GM19351 (cell line): Measurements from ENCODE around the gene RSPH10B2.
A peak's percentile ranks its signal among the peaks of the same experiment; 100 is the strongest.
"Not testable (repeated sequence)": the region's sequence is repeated elsewhere in the genome, so short reads cannot be mapped to it uniquely, and the experiment has no call there.

Source experiments
- ATAC-seq: cut with Tn5 transposase; IDR thresholded peaks from one replicate; pipeline ENCODE4 v1.9.1; 2021; ENCODE audit warnings: mild to moderate bottlenecking, moderate library complexity; ENCODE audit not compliant: unreplicated experiment

RSPH10B2 gene

GRCh38 chr7:6753964-6754363 is at the start of gene RSPH10B2:
Gene RSPH10B2 (plus strand): TSS chr7:6754103. CDS start chr7:6757678, 3,575 bp downstream.
- ATAC-seq: not testable (repeated sequence)

- ATAC-seq: peak; percentile 27
Measured at GRCh38 chr7:6705959-6706665, 47.8 kb upstream of the RSPH10B2 start.

GRCh38 chr7:6706666-6707407 is 47.1 kb upstream of the RSPH10B2 start, which contains the start of gene ZNF12:
Gene ZNF12 (minus strand): TSS chr7:6706947. CDS start chr7:6705173, 1,774 bp downstream.
- ATAC-seq: peak; percentile 87

- no peak for ATAC-seq
Measured at GRCh38 chr7:6708304-6708703, 45.6 kb upstream of the RSPH10B2 start.

GRCh38 chr7:6709808-6710207 is 44.1 kb upstream of the RSPH10B2 start:
- no peak for ATAC-seq

GRCh38 chr7:6714360-6714759 is 39.5 kb upstream of the RSPH10B2 start:
- ATAC-seq: no peak

- not testable (repeated sequence) for ATAC-seq
Measured at GRCh38 chr7:6715898-6716297, 38.0 kb upstream of the RSPH10B2 start.

GRCh38 chr7:6718124-6718523 is 35.8 kb upstream of the RSPH10B2 start:
- ATAC-seq: no peak

DNA sequence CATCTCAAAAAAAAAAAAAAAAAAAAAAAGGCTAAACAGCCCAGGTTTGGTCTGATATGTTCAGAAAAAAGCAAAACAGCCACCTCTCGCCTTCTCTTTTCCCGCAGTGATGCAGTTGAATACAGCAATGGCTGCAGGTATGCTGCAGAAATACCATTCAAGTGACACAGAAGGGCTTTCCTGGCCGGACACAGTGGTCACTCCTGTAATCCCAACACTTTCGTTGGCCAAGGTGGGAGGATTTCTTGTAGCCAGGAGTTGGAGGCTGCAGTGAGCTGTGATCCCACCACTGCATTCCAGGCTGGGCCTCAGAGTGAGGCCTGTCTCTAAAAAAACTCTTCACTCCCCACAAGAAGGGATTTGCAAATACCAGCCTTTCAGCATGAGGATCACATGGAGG is 29.6 kb upstream of the RSPH10B2 start:
- ATAC-seq: not testable (repeated sequence)

DNA sequence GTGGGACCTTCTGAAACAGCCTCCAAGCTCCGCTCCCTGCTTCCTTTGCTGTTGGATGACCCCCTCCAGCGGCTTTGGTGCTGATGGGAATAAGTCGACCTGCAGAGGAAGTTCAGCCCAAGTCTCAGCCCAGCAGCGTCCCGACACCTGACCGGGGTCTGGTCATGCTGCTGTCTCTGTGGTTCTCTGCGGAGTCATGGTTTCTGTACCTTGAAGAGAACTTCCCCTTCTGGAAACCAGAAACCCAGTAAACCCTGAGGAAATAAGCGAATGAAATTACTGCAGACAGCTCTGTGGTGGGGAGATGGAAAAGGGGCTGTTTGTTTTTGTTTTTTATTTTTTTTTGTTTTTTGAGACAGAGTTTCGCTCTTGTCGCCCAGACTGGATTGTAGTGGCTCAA is 28.9 kb upstream of the RSPH10B2 start:
- peak; percentile 73 for ATAC-seq

- not testable (repeated sequence) for ATAC-seq
Measured at GRCh38 chr7:6726341-6726740, 27.6 kb upstream of the RSPH10B2 start.

DNA sequence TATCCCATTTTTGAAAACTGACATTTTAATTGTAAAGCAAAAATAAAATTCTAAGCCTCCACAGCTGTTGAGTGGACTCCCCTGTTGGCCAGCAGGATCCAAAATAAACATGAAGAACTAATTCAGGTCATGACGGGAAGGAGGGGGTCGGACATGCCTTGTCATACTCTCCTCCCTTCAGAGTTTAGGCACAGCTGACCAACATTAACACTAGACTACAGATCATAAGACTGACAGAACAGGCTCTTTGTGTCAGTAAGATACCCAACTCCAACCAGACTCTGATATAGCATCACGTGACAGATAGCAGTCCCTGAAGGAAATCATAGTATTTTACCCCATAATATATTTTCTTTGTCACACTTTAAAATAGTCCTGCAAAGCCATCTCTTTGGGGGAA is 26.2 kb upstream of the RSPH10B2 start:
- no peak for ATAC-seq

- ATAC-seq: not testable (repeated sequence)
Measured at GRCh38 chr7:6728893-6729491, 24.9 kb upstream of the RSPH10B2 start.

- peak; percentile 83 for ATAC-seq
Measured at GRCh38 chr7:6729492-6730342, 24.2 kb upstream of the RSPH10B2 start.

DNA sequence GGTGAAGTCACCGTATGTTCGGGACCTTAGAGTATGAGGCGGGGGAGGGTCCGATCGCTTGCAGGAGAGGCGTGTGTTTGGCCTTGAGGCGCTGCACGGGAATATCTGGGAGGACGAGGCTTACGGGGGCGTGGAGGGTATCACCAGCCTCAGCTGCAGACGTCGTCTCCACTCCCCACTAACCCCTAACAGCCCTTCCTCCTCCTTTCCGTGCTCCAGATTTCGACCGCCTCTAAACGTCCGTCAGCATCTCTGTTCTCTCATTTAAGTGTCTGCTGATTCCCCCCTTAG is 23.6 kb upstream of the RSPH10B2 start:
- no peak for ATAC-seq

DNA sequence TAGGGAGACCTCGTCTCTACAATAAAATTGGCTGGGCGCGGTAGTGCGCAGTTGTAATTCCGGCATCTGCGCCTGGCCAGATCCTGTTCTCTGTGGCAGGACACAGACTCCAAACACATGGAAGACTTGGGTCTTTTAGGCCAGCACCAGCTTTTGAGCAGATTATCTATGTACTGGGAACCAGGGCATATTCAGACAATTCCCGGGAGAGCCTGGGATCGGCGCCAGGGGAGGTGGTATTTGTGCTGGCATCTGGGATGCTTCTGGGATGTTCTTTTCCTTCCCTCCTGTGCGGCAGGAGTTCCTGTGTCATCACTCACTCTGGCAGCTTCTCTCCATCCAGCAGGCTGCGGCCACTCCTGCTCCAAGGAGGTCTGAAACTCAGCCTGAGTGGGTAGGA is 15.5 kb upstream of the RSPH10B2 start:
- not testable (repeated sequence) for ATAC-seq

- ATAC-seq: not testable (repeated sequence)
Measured at GRCh38 chr7:6744410-6745100, 9.3 kb upstream of the RSPH10B2 start.

GRCh38 chr7:6749335-6749734 is 4.6 kb upstream of the RSPH10B2 start:
- ATAC-seq: not testable (repeated sequence)

- not testable (repeated sequence) for ATAC-seq
Measured at GRCh38 chr7:6750173-6750572, 3.7 kb upstream of the RSPH10B2 start.

- not testable (repeated sequence) for ATAC-seq
Measured at GRCh38 chr7:6761186-6761585, 7.3 kb downstream of the RSPH10B2 start.
